ENCODE data around the gene SYT15. TPM values are rescaled to one million over a fixed set of nuclear protein-coding genes. Genes with fewer than 3 reads are reported as not detected.
"Not testable (repeated sequence)": the region's sequence is repeated elsewhere in the genome, so short reads cannot be mapped to it uniquely, and the experiment has no call there.

SYT15 gene
- total RNA-seq, 1 experiment from 2014 or later = 0.43 TPM

DNA sequence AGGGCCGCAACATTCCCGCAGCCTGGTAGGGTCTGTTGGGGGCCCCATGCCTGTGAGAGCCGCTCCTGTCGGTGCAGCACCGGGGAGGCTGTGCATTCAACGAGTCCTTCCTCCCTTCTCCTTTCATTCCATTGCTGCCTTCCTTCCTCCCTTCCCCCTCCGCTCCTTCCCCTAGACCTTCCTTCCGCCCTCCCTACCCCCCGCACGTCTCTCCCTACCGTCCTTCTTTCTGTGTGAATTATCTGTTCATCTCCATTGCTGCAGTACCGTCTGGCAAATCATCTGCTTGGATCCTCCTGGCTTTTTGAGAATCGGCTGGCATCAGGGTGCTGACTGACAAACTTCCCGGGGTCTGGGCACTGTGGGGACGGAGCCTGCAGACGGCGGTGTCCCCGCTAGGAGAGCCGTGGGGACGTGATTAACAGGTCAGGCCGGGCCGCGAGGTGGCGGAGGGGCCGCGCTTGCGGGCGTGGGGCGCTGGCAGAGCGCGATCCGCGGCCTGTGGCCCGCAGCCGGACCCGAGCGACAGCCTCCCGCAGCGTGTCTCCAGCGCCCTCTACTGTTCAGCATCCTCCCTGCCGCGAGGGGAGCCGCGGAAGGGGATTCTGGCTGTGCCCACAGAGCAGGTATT, 18.8 kb downstream of the SYT15 start:
- TF ChIP-seq, protein P1, sequence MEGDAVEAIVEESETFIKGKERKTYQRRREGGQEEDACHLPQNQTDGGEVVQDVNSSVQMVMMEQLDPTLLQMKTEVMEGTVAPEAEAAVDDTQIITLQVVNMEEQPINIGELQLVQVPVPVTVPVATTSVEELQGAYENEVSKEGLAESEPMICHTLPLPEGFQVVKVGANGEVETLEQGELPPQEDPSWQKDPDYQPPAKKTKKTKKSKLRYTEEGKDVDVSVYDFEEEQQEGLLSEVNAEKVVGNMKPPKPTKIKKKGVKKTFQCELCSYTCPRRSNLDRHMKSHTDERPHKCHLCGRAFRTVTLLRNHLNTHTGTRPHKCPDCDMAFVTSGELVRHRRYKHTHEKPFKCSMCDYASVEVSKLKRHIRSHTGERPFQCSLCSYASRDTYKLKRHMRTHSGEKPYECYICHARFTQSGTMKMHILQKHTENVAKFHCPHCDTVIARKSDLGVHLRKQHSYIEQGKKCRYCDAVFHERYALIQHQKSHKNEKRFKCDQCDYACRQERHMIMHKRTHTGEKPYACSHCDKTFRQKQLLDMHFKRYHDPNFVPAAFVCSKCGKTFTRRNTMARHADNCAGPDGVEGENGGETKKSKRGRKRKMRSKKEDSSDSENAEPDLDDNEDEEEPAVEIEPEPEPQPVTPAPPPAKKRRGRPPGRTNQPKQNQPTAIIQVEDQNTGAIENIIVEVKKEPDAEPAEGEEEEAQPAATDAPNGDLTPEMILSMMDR (IDR thresholded peaks at IDR 0.05; ENCODE audit: insufficient read depth in 1 of 2, low read depth in 1 of 2, low read length in 1 of 2, severe bottlenecking in 1 of 2, unreplicated experiment in 1 of 2) = peak in 1 of 2 experiments; percentile 21
- H3K36me3 Mint-ChIP-seq (ENCODE audit: insufficient read depth, unreplicated experiment); BruUV-seq (replicated peaks); H3K27me3 ChIP-seq (replicated peaks; ENCODE audit: control insufficient read depth, insufficient read depth, low read length); POLR2A ChIA-PET; H3K4me1 ChIP-seq; H3K27me3 Mint-ChIP-seq (ENCODE audit: insufficient read depth, unreplicated experiment); H3K9me3 Mint-ChIP-seq (ENCODE audit: unreplicated experiment); H3K4me1 Mint-ChIP-seq (ENCODE audit: low read depth, unreplicated experiment); H3K36me3 ChIP-seq (ENCODE audit: control insufficient read depth, insufficient read depth, low read length); H3K9me3 ChIP-seq; CTCF ChIA-PET; H3K27ac Mint-ChIP-seq (ENCODE audit: unreplicated experiment); intact Hi-C loops (cut with micrococcal nuclease; ENCODE audit: unreplicated experiment): not testable (repeated sequence)
- H3K4me3 Mint-ChIP-seq (ENCODE audit: unreplicated experiment) = peak overlapping the region; percentile 83
- peak; percentile 64 to 79 for DNase-seq
- peak overlapping the region; percentile 47 for H3K4me3 ChIP-seq (ENCODE audit: low read depth, low read length)

DNA sequence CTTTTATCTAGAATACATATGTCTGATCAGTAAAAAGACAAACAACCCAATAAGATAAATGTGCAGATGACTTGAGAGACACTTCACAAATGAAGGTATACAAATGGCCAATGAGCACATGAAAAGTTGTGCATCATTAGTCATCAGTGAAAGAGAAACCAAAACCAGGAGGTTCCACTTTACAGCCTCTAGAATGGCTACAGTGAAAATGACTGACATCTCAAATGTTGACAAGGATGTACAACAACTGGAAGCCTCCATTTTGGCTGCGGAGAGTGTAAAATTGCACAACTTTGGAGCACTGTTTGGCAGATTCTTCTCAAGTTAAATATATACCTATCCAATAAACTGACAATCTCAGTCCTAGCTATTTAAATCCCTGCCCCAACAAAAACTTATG, 21.6 kb downstream of the SYT15 start:
- H3K36me3 Mint-ChIP-seq (ENCODE audit: insufficient read depth, unreplicated experiment); H3K4me3 ChIP-seq (ENCODE audit: low read depth, low read length); H3K4me1 ChIP-seq; H3K27me3 Mint-ChIP-seq (ENCODE audit: insufficient read depth, unreplicated experiment); H3K27me3 ChIP-seq (replicated peaks; ENCODE audit: control insufficient read depth, insufficient read depth, low read length); BruUV-seq (replicated peaks); H3K36me3 ChIP-seq (ENCODE audit: control insufficient read depth, insufficient read depth, low read length); H3K9me3 ChIP-seq; H3K27ac Mint-ChIP-seq (ENCODE audit: unreplicated experiment); H3K9me3 Mint-ChIP-seq (ENCODE audit: unreplicated experiment); CTCF ChIA-PET; H3K4me1 Mint-ChIP-seq (ENCODE audit: low read depth, unreplicated experiment); H3K4me3 Mint-ChIP-seq (ENCODE audit: unreplicated experiment); POLR2A ChIA-PET; intact Hi-C loops (cut with micrococcal nuclease; ENCODE audit: unreplicated experiment): not testable (repeated sequence)
- peak in 1 of 2 experiments; percentile 29 for DNase-seq

DNA sequence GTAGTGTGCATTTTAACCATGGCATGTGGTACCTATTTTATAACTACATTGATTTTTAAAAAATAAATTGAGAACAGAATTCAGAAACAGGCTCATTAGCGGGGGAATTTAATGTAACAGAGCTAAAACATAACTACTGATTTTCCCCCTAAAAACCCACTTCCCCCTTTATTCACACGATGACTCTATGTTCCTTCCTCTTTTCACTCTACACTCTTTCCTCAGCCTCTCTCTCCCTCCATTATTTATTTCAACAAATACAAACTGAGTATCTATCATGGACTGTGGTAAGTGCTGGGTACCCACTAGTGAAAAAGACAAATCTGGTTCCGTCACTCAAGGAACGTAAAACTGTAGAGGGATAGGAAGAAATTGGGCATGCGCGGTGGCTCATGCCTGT, 36.6 kb downstream of the SYT15 start:
- H3K9me3 ChIP-seq; intact Hi-C loops (cut with micrococcal nuclease; ENCODE audit: unreplicated experiment); H3K27me3 ChIP-seq (replicated peaks; ENCODE audit: control insufficient read depth, insufficient read depth, low read length); DNase-seq; CTCF ChIA-PET; H3K4me1 Mint-ChIP-seq (ENCODE audit: low read depth, unreplicated experiment); H3K36me3 ChIP-seq (ENCODE audit: control insufficient read depth, insufficient read depth, low read length); H3K4me3 ChIP-seq (ENCODE audit: low read depth, low read length); H3K27ac Mint-ChIP-seq (ENCODE audit: unreplicated experiment); POLR2A ChIA-PET; BruUV-seq (replicated peaks); H3K4me1 ChIP-seq; H3K27me3 Mint-ChIP-seq (ENCODE audit: insufficient read depth, unreplicated experiment); H3K4me3 Mint-ChIP-seq (ENCODE audit: unreplicated experiment): not testable (repeated sequence)
- peaks cover 23% of the 10 kb centered on the region for H3K36me3 Mint-ChIP-seq (ENCODE audit: insufficient read depth, unreplicated experiment)
- H3K9me3 Mint-ChIP-seq (ENCODE audit: unreplicated experiment) = peaks cover 26% of the 10 kb centered on the region

DNA sequence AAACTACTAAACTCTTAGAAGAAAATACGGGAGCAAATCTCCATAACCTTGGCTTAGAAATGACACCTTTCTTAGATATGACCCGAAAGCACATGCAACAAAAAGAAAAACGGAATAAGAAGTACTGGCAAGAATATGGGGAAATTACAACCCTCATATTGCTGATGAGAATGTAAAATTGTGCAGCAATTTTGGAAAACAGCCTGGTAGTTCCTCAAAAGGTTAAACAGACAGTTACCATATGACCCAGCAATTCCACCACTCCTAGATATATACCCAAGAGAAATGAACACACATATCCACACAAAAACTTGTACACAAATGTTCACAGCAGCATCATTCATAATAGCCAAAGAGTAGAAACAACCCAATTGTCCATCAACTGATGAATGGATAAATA, 37.3 kb downstream of the SYT15 start:
- H3K4me1 Mint-ChIP-seq (ENCODE audit: low read depth, unreplicated experiment); H3K4me3 ChIP-seq (ENCODE audit: low read depth, low read length); H3K36me3 ChIP-seq (ENCODE audit: control insufficient read depth, insufficient read depth, low read length); H3K4me3 Mint-ChIP-seq (ENCODE audit: unreplicated experiment); CTCF ChIA-PET; intact Hi-C loops (cut with micrococcal nuclease; ENCODE audit: unreplicated experiment); H3K9me3 ChIP-seq; H3K27me3 Mint-ChIP-seq (ENCODE audit: insufficient read depth, unreplicated experiment); POLR2A ChIA-PET; DNase-seq; H3K4me1 ChIP-seq; H3K27me3 ChIP-seq (replicated peaks; ENCODE audit: control insufficient read depth, insufficient read depth, low read length); BruUV-seq (replicated peaks); H3K27ac Mint-ChIP-seq (ENCODE audit: unreplicated experiment): not testable (repeated sequence)
- Mint-ChIP-seq H3K9me3 (ENCODE audit: unreplicated experiment) (peaks cover 26% of the 10 kb centered on the region), H3K36me3 (ENCODE audit: insufficient read depth, unreplicated experiment) (peaks cover 25% of the 10 kb centered on the region)

DNA sequence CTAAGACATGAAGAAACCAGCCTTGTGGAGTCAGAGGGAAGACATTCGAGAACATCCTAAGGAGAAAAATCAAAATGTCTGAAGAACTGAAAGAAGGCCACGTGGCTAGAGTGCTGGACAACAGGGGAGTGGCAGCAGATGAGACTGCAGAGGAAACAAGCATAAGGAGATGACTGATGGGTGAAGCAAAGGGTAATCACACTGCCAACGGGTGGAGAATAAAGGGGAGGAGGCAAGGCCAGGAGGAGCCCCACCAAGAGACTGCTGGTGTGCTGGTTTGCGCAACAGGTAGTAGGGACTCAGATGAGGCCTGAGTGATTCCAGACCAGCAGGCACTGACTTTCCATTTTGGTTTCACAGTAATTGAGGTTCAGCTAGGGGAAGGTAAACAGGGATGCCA, 38.2 kb downstream of the SYT15 start:
- POLR2A ChIA-PET, CTCF ChIA-PET: not testable (repeated sequence)
- peaks cover 25% of the 10 kb centered on the region for H3K36me3 Mint-ChIP-seq (ENCODE audit: insufficient read depth, unreplicated experiment)

DNA sequence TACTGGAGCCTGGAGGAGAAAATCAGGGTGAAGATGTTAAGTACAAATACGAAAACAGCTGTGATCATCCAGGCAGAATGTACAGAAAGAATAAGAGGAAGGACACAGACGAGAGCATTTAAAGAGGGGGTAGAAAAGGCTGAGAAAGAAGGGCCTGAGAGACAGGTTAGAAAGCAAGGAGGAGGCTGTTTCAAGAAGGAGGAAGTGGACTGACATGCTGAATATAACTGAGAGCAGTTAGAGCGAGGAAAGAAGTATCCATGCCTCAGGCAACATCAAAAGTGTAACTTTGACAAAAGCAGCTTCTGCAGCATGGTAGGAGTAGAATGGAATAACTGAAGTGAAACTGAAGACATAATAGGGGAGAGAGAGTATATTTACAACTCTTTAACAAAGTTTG, 39.0 kb downstream of the SYT15 start:
- H3K4me1 ChIP-seq; DNase-seq; H3K36me3 ChIP-seq (ENCODE audit: control insufficient read depth, insufficient read depth, low read length); H3K27ac Mint-ChIP-seq (ENCODE audit: unreplicated experiment); H3K4me3 Mint-ChIP-seq (ENCODE audit: unreplicated experiment); H3K4me3 ChIP-seq (ENCODE audit: low read depth, low read length); POLR2A ChIA-PET; H3K27me3 Mint-ChIP-seq (ENCODE audit: insufficient read depth, unreplicated experiment); H3K4me1 Mint-ChIP-seq (ENCODE audit: low read depth, unreplicated experiment); H3K27me3 ChIP-seq (replicated peaks; ENCODE audit: control insufficient read depth, insufficient read depth, low read length); BruUV-seq (replicated peaks); intact Hi-C loops (cut with micrococcal nuclease; ENCODE audit: unreplicated experiment); H3K9me3 ChIP-seq; CTCF ChIA-PET: not testable (repeated sequence)
- peaks cover 25% of the 10 kb centered on the region for H3K36me3 Mint-ChIP-seq (ENCODE audit: insufficient read depth, unreplicated experiment)
- peaks cover 26% of the 10 kb centered on the region for H3K9me3 Mint-ChIP-seq (ENCODE audit: unreplicated experiment)

More for the DNA sequence above, 38.2 kb downstream of the SYT15 start:
- DNase-seq; H3K27ac Mint-ChIP-seq (ENCODE audit: unreplicated experiment); H3K27me3 ChIP-seq (replicated peaks; ENCODE audit: control insufficient read depth, insufficient read depth, low read length); H3K4me1 ChIP-seq; H3K36me3 ChIP-seq (ENCODE audit: control insufficient read depth, insufficient read depth, low read length); H3K27me3 Mint-ChIP-seq (ENCODE audit: insufficient read depth, unreplicated experiment); intact Hi-C loops (cut with micrococcal nuclease; ENCODE audit: unreplicated experiment); H3K4me3 Mint-ChIP-seq (ENCODE audit: unreplicated experiment); BruUV-seq (replicated peaks); H3K4me3 ChIP-seq (ENCODE audit: low read depth, low read length); H3K4me1 Mint-ChIP-seq (ENCODE audit: low read depth, unreplicated experiment); H3K9me3 ChIP-seq: not testable (repeated sequence)
- H3K9me3 Mint-ChIP-seq (ENCODE audit: unreplicated experiment) = peaks cover 26% of the 10 kb centered on the region
